Stimulated activated naive CD4-positive, alpha-beta T cell treated with Interleukin-2 at 50 U/mL for 16 hours (primary cell): Measurements from ENCODE around the gene ACLY.
"Not testable (repeated sequence)": the region's sequence is repeated elsewhere in the genome, so short reads cannot be mapped to it uniquely, and the experiment has no call there.

Experiments used
- DNase-seq: peaks from one replicate; lab custom pipeline; 2025; lab: John Stamatoyannopoulos, UW

ACLY gene

DNA sequence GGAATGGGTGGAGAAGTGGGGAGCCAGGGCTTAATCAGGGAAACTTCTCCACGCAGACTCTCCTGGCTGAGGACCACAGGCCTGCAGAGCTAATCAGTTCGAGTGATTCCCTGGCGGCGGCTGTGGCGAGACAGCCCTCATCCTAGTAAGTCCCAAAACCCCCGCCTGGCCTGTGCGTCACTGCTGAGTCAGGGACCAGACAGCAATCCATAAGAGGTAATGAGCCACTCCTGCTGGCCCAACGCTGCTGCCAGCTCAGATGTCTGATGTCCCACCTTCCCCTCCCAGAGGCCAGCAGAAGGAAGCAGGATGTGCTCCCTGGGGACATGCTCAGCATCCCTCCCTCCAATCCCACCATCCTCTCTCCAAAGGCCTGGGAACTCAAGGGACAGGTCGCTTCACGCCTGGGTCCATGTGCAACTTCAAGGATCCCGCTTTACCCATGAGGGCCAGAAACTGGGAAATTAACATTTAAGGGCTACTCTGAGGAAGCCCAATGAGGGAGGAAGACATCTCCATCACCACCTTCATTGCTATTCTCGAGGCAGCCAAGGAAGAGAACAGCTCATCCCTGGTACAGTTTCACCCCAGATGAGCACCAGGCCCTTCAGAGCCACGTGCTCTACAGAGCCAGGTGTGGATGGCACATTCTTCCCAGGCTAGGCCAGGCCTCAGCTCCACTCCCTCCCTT is 7.9 kb downstream of the ACLY start:
- DNase-seq: no peak

DNA sequence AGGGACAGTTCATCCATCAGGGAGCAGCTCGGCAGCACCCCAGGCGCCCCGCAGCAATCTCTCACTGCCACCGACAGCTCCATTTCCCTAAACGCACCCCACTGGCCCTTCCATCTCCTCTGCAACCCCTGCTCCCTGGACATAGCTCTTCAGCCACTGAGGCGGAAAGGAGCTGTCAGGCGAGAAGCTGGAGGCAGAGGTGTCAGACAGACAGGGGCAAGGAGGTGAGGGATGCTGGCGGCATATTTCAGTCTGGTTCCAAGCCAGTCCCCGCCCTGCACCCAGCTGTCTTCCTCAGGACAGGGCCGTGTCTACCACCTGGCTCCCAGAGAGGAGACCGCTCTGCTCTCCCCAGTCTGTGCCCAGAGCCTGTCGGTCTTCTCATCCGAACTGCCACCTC is 9.7 kb downstream of the ACLY start:
- no peak for DNase-seq

DNA sequence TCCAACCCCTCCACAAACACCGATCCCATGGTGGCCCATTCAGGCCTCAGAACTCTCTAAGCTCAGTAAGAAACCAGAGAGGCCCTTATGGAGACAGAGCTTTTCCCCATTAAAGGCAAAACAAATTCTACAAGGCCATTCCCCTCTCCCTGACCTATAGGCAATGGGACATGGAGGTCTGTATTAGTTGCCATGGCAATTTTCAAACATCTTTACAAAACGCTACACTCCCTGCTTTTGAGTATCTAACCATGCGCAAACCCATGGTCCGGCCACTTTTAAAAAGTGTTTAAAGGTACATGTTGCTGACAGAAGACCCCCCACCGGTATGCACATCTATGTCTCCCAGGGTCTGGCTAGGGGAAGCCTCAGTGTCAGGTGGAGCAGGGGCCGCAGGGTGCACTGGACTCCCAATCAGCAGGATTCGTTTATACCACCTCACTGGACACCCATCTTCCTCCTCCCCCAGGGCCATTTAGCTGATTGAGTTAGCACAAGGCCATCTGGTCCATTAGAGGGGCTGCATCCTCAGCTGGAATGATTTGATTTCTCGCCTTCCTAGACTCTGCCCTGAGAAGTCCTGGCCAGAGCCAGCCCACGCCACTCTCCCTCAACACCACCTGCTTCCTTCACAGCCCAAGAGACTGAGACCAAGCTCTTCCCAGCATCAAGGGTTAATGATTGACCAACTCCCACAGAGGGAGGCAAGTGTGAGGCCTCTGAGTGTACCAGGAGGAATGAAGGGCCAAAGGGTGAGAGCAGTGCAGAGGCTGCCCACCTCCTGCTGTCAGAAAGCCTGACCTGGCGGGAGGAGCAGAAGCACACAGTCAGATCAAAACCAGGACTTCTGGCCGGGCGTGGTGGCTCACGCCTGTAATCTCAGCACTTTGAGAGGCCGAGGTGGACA is 10.9 kb downstream of the ACLY start:
- DNase-seq: no peak

DNA sequence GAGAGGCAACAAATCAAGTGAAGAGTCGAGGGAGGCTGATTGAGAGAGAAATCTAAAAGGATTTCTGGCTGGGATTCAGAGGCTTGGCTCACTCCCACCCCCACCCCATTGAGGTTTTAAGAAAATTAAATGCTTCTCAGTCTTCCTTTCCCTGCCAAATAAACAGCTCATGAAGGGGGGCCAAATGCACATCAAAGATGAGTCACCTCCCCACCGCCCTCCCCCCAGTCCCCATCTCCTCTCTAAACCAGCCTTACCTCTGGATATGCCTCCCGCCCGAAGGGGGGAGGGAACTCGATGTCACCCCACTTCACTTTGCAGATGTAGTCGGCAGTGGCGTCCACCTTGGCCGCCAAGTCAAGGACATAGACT is 11.6 kb downstream of the ACLY start:
- no peak for DNase-seq

DNA sequence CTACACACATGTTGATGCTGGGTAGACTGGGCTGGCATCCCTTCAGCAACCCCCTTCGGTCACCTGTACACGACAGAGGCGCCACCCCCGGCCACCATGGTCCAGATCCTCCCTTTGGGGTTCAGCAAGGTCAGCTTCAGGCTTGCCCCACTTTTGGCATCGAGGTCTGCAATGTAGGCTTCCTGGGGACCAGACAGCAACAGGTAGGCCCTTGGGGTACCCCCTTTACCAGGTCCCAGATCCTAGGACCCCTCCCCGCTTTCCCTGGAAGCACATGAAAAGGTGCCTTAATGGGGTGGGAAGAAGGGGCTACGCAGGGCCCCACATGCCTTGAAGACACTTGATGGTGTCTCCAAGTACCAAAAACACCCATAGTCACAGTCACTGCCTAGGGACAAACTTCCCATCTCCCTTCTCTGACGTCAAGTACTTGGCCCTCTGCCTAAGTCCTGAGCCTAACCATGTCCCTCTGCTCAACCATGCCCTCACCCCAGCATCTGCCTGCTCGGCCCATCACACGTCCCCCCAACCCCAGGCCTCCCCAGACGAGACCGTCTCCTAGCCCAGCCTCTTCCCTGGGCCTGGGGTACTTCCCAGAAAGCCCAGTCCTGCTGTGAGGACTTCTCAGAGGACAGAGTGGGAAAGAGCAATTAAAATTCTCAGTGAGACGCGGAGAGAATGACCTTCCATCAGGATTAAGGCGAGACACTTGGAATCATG is 12.1 kb downstream of the ACLY start:
- DNase-seq: no peak

DNA sequence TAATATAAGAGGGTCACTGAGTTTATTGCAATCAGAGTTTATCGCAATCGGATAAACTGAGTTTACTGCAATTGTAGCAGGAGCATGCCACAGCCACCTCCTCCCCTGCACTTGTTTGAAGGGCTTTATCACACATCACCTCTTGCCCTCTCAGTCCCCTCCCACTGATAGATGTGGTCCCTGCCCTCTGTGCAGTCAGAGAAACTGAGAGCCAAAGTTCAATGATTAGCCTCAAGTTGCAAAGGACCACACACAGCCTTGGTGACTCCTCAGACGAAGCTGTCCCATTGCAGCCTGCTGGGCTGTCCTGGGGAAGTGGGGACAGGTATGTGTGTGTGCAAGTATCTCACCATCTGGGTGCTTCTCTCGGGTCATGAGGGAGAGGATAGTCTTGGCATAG is 13.6 kb downstream of the ACLY start:
- no peak for DNase-seq

DNA sequence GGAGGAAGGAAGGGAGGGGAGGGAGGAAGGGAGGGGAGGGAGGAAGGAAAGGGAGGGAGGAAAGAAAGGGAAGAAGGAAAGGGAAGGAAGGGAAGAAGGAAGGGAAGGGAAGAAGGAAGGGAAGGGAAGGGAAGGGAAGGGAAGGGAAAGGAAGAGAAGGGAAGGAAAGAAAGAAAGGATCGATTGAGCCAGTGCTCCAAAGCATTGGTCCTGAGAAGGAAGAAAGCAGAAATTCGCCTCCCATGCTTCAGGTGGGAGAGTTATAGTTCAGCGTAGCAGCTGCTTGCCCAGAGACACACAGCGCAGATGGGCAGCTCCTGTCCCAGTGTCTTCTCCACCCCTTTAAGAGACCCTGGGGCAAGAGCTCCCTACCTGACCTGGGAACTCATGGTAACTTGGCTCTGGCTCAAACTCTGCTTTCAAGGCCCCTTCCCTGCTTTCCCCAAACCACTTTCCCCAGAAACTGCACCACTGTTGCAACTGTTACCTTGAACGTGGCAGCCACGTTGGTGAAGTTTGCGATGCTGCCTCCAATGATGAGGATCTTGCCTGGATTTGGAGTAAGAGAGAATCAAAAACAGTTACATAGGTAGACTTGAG is 14.4 kb downstream of the ACLY start:
- no peak for DNase-seq

DNA sequence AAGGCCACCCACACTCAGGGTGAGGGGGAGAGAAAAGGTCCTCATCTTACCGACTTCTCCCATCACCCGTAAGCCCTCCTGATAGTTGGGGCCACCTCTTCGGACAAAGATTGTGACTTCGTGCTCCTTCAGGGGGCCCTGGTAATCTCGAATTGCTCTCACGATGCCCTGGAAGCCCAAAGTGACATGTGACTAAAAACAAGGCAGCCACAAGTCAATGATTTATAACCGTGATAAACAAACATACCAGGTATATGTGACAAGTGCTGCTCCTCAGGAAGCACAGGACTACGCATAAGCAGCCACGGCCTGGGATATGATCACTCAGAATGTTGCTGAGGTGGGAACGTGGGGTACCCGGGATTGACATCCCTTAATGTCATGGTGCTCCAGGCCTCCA is 17.1 kb downstream of the ACLY start:
- no peak for DNase-seq

DNA sequence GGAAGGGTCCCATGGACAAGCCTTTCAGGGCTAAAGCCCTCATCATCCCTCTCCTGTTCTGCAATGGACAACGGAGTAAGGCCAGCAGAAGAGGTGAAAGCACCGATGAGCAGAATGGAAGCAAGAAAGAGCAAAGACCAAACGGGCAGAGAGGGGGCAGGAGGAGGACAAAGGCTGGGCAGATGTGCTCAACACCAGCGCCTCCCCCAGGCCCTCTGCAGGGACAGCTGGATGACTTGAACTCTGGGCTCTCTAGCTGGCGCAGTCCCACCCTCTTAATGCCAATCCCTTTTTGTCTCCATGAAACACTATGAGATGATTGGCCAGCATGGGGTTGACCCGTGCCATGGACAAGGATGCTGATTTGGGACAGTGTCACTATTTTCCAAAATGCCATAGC is 22.0 kb downstream of the ACLY start:
- no peak for DNase-seq

DNA sequence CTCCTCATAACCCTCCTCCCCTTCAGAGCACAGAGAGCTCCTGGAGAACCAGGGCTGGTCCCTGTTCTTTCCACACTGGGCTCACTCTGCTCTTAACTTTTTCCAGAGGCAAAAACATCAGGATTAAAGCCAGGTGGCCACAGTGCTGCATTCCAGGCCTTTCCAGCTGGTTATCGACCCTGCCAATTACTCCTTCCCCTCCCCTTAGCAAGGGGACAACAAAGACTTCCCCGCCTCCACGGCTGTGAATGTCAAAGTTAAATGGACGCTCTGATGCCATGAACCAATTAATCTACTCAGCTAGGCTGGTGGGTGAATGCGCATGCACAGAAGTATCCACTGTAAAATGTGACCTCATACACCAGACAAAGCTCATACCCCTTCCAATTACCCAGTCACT is 23.1 kb downstream of the ACLY start:
- DNase-seq: no peak

DNA sequence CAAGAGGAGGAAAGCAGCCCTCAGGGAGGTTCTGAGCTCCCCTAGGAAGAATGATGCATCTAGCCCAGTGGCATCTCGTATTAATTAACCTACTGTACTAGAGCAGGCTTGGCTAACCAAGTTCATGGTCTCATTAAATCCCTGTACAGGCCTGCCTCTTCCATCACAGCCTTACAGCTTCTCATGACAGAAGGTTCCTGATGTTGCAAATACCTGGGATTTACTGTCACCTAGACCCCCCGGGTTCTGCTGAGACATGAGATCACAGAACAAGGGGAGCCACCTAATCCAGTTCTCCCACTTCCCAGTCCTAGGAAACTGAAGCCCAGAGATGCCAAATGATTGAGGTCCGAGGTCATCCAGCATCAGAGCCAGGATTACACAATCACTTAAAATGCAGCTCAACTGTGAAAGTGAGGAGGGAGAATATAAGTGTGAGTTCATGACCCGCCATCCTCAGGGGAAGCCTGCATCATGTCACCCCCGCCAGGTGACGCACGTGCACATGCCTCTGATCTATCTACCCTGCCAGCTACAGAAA is 23.9 kb downstream of the ACLY start:
- no peak for DNase-seq

DNA sequence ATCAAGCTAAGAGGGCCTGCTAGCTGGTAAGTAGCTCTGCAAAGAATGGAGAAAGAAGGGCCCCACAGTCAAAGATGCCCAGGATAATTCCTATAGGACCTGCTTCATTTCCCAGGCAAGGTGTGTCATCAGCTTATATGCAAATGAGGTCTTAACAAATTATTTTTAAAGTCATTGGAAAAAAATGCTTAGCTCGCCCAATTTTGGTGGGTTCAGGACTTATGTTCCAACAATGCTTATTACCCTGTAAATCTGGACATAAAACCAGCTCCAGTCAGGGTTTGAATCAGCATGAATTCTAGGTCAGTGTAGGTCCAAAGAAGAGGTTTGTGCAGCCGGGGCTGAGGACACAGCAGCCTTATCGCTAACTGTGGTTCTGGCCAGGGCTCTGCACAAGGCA is 25.4 kb downstream of the ACLY start:
- DNase-seq: no peak

DNA sequence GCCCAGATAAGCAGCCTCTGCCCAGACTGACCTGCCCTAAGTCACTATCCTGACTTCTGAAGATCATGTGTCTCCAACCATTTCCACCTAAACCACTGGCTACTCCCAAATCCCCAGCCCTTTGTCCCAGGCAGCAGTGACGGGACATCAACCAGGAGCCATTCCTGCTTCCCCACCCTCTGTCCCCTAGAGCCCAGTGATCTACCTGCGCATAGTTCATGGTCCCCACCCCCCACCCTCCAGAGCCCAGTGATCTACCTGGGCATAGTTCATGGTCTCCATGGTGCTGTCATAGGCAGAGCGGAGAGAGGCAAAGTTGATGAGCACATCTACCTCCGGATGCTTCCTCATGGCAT is 26.8 kb downstream of the ACLY start:
- no peak for DNase-seq

DNA sequence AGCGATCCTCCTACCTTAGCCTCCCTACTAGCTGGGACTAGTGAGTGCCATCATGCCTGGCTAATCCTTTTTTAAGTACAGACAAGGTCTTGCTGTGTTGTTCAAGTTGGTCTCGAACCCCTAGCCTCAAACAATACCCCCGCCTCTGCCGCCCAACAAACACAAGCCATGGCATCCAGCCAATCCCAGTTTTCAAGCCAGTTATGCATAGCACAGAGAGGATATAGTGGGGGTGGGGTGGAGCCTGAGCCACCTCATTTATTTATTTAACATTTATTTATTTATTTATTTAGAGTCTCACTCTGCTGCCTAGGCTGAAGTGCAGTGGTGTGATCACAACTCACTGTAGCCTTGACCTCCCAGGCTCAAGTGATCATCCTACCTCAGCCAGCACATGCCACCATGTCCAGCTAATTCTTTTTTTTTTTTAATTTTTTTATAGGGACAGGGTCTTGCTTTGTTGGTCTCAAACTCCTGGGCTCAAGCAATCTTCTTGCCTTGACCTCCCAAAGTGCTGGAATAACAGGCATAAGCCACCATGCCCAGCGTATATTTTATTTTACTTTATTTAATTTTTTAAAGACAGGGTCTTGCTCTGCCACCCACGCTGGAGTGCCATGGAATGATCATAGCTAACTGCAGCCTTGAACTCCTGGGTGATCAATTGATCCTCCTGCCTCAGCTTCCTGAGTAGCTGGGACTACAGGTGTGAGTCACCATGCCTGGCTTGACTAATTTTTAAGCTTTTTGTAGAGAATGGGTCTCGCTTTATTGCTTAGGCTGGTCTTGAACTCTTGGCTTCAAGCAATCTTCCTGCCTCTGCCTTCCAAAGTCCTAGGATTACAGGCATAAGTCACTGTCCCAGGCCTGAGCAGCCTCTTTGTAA is 27.4 kb downstream of the ACLY start:
- DNase-seq: no peak

DNA sequence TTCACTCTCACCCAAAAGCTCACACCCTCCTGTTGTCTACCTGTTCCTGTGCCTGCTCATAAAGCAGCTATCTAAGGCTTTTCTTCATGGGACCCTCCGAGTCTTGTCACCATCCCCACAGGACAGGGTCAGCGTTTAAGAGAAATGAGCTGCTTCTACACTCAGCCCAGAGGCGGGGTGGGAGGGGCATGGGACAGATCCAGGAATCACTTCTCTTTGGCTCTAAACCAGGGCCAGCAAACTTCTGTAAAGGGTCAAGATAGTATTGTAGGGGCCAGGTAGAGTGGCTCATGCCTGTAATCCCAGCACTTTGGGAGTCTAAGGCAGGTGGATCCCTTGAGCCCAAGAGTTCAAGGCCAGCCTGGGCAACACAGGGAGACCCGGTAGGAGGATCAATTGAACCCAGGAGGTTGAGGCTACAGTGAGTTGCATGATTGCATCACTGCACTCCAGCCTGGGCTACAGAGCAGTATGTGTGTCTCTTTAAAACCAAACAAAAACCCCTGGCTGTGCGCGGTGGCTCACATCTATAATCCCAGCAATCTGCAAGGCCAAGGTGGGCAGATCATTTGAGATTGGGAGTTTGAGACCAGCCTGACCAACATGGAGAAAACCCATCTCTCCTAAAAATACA is 30.3 kb downstream of the ACLY start:
- no peak for DNase-seq

DNA sequence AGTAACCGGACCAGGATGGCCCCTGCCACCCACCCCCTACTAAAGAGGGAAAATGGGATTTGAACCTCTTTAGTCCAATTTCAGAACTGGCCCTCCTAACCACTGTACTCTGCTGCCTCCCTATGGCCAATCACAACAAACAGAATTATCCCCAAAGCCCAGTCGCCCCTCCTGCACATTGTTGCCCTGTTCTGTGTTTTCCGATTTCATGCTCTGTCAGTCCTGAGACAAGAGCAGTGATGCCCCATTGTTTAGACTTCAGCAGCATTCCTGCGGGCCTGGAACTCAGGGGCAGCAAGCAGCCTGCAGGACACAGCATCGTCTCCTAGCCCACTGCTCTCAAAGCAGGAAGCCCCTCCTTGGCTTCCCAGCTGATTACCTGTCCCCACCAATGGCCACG is 33.0 kb downstream of the ACLY start:
- no peak for DNase-seq

DNA sequence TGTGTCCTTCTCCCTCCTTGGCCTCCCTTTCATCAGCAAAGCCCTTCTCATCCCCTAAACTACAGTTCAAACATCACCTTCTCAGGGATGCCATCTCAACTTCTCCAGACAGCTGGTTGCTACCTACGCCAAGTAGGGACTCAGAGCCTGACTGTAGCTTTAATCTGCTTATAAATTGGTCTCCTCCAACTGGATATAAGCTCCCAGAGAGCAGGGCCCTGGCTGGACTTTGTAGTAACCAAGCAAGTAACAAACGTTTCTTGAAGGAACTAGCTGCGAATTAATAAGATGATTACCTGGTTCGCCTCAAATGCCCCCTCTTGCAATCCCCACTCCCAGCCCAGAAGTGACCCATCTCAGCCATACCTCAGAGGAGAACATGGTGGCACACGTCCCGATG is 36.0 kb downstream of the ACLY start:
- no peak for DNase-seq

DNA sequence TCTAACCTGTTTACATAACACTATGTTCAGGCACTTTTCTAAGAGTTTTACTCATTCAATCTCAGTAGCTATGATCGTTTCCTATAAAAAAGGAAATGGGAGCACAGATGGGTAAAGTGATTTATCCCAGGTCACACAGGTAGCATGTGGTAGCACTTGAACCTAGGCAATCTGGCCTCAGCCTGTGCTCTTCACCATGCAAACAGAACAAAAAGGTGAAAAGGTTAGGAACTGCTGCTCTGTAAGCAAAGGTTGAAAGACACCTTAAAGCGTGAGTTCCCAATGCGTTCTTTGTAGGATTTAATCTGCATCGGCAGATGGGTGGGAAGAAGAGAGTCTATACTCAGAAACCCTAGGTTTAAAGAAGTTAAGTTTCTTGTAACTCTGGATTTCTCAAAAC is 38.6 kb downstream of the ACLY start:
- DNase-seq: no peak

DNA sequence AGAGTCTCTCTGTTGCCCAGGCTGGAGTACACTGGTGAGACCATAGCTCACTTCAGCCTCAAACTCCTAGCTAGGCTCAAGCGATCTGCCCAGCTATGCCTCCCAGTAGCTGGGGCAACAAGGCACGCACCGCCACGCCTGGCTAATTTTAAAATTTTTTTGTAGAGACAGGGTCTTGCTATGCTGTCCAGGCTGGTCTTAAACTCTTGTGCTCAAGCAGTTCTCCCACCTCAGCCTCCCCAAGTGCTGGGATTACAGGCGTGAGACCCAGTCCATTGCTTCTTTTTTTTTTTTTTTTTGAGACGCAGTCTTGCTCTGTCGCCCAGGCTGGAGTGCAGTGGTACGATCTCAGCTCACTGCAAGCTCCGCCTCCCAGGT is 44.5 kb downstream of the ACLY start:
- not testable (repeated sequence) for DNase-seq

DNA sequence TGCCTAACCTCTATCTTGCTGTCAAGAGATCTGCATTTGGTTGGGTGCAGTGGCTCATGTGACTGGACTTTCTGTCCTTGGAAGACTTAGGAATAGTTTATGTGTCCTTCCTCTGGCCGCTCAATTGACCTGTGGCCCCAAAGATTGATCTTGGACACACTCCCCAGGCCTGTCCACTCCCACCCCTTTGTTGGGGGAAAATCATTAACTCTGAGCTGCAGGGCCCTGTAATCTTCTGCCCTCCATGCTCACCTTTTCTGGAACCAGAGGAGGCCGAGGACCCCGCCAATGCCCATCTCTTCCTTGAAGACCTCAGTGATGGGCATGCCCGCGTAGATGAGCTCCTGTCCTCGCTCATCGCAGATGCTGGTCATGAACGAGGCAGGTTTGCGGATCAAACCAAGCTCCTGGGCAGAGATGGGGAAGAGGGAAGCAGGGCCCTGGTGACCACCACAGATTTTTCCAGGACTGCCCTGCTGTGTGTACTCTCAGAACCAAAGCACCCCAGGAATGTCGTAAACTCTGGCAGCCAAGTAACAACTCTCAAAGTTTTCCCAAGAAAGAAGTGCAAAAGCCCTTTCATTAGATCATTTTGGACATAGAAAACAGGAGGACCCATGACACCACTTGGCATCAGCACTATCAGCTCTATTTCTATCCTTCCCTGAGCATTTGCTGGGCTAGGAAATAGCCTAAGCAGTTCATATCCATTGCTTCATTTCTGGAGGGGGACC is 45.0 kb downstream of the ACLY start:
- no peak for DNase-seq
